ENCODE data around the gene CSPG4.
"Not testable (repeated sequence)": the region's sequence is repeated elsewhere in the genome, so short reads cannot be mapped to it uniquely, and the experiment has no call there.

CSPG4 gene

GRCh38 chr15:75703440-75704262, 9.0 kb downstream of the CSPG4 start:
- not testable (repeated sequence) for DNase-seq

GRCh38 chr15:75702436-75702835, 10.2 kb downstream of the CSPG4 start:
- DNase-seq, result no peak

- not testable (repeated sequence) for DNase-seq
These were observed 11.3 kb downstream of the CSPG4 start for GRCh38 chr15:75701071-75702003.

- not testable (repeated sequence) for DNase-seq
These were observed 12.4 kb downstream of the CSPG4 start for GRCh38 chr15:75699961-75700874.

- not testable (repeated sequence) for DNase-seq
These were observed 13.1 kb downstream of the CSPG4 start for GRCh38 chr15:75699517-75699916.

- DNase-seq, result not testable (repeated sequence)
These were observed 14.5 kb downstream of the CSPG4 start for GRCh38 chr15:75697974-75698747.

- no peak for DNase-seq
These were observed 15.1 kb downstream of the CSPG4 start for GRCh38 chr15:75697523-75697922.

- DNase-seq, result no peak
These were observed 15.8 kb downstream of the CSPG4 start for GRCh38 chr15:75696854-75697259.

GRCh38 chr15:75696311-75696720, 16.3 kb downstream of the CSPG4 start:
- no peak for DNase-seq

GRCh38 chr15:75695634-75696310, 16.9 kb downstream of the CSPG4 start:
- no peak for DNase-seq

GRCh38 chr15:75695220-75695619, 17.4 kb downstream of the CSPG4 start:
- DNase-seq, result no peak

- no peak for DNase-seq
These were observed 18.1 kb downstream of the CSPG4 start for GRCh38 chr15:75694241-75695182.

GRCh38 chr15:75693501-75694240, 19.0 kb downstream of the CSPG4 start:
- DNase-seq, result no peak

- DNase-seq, result not testable (repeated sequence)
These were observed 19.6 kb downstream of the CSPG4 start for GRCh38 chr15:75693028-75693427.

GRCh38 chr15:75692311-75692710, 20.3 kb downstream of the CSPG4 start:
- not testable (repeated sequence) for DNase-seq

GRCh38 chr15:75689429-75689828, 23.2 kb downstream of the CSPG4 start:
- not testable (repeated sequence) for DNase-seq

GRCh38 chr15:75688831-75689230, 23.8 kb downstream of the CSPG4 start:
- no peak for DNase-seq

GRCh38 chr15:75688278-75688557, 24.4 kb downstream of the CSPG4 start:
- no peak for DNase-seq

Data from activated CD8-positive, alpha-beta memory T cell treated with anti-CD3 and anti-CD28 coated beads for 24 hours (primary cell).